ENCODE data around the gene GALNT17.

The GALNT17 gene

DNA sequence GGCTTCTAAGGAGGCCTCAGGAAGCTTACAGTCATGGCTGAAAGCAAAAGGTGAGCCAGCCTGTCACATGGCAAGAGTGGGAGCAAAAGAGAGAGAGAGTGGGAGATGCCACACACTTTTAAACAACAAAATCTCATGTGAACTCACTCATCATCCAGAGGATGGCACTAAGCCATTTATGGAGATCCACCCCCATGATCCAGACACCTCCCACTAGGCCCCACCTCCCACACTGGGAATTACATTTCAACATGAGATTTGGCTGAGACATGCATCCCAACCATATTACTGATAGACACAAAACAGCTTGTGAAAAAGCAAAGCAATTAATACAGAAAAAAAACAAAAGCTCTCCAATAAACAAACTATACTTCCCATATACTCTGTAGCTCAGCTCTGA lies 210.3 kb downstream of the GALNT17 start:
- no peak for DNase-seq (ENCODE audit: low spot score)

DNA sequence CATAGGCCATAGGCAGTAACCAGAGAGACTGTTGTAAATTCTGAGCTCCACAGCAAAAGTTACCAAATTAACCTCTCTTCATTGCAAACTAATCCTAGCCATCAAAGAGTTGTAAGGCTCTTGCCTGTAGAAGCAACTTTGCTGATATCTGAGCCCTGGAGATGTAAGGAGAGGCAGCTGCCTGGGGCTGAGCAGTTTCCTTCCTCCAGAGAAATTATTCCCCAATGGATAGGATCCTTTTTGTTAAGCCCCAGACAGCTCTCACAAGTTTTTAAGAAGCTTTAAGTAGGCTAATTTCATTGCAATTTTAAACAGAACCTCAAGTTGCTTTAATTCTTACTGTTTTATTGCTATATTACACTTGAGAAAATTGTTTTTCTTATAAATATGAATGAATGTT lies 211.1 kb downstream of the GALNT17 start:
- DNase-seq (ENCODE audit: low spot score) = no peak

DNA sequence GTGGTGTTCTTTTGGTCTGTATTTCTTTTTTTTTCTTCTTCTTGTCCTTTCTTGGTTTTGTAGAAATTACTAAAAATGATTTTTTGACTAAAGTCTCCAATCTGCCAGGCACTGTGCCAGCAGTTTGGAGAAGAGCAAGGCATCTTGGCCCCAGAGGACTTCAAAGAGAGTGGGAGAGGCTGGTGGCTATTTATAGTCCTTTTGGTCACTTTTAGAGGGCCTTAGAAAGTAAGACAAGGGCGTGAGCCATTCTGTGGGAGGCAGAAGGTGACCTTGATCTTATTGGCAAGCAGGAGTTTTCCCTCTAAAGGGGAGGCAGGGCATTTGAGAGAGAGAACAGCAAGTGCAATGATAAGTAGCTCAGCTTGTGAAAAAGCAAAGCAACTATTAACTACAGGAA lies 211.9 kb downstream of the GALNT17 start:
- no peak for DNase-seq (ENCODE audit: low spot score)

- DNase-seq (ENCODE audit: low spot score) = no peak
Measured at GRCh38 chr7:71345117-71345884, 213.4 kb downstream of the GALNT17 start.

- no peak for DNase-seq (ENCODE audit: low spot score)
Measured at GRCh38 chr7:71348821-71349681, 217.1 kb downstream of the GALNT17 start.

GRCh38 chr7:71349682-71350481 lies 217.9 kb downstream of the GALNT17 start:
- no peak for DNase-seq (ENCODE audit: low spot score)

DNA sequence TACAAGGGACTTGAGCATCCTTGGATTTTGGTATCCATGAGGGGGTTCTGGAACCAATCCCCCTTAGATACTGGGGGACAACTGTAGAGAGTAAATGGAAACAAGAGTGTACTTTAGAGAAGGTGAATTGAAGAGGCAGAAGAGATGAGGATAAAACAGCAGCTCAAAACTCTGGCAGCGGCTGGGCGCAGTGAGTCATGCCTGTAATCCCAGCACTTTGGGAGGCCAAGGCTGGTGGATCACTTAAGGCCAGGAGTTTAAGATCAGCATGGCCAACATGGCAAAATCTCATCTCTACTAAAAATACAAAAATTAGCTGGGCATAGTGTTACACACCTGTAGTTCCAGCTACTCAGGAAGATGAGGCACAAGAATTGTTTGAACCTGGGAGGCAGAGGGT lies 218.7 kb downstream of the GALNT17 start:
- no peak for DNase-seq (ENCODE audit: low spot score)

DNA sequence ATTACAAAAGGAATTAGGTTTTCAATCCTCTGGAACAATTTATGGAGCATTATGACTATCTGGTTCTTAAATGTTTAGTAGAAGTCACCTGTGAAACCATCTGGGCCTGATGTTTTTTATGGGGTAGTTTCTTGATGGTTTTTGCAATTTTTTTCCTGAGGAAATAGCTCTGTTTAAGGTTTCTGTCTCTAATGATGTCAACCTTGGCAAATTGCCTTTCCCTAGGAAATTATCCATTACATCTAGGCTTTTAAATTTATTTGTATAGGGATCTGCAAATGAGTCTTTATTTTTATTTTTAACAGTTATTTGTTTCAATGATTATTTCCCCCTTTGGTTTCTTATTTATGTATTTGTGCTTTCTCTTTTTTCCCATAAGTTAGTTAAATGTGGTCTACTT lies 222.8 kb downstream of the GALNT17 start:
- DNase-seq (ENCODE audit: low spot score) = no peak

DNA sequence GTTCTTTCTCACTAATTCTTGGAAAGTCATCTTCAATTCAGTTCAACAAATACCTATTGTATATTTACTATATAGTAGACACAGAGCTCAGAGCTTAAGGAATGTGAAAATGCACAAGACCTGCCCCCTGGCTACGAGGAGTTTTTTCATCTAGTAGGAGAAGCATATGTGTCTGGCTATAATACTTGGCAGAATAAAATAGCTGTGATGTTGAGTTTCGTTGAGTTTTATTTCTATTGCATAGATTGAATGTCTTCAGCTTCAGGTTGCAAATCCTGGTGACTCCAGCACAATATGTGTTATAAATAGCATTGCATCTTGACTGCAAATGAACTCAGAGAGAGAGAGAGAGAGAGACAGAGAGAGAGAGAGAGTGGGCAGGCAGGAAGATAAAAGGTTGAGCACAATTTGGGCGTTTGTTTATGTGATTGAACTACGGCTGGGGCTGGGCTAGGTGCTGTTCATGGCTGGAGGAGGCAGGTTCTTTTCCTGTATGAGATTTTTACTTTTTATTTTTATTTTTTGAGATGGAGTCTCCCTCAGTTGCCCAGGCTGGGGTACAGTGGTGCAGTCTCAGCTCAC lies 229.6 kb downstream of the GALNT17 start:
- DNase-seq (ENCODE audit: low spot score) = no peak

- DNase-seq (ENCODE audit: low spot score) = no peak
Measured at GRCh38 chr7:71362240-71362639, 230.3 kb downstream of the GALNT17 start.

- no peak for DNase-seq (ENCODE audit: low spot score)
Measured at GRCh38 chr7:71363223-71363622, 231.3 kb downstream of the GALNT17 start.

- no peak for DNase-seq (ENCODE audit: low spot score)
Measured at GRCh38 chr7:71363627-71364026, 231.7 kb downstream of the GALNT17 start.

- DNase-seq (ENCODE audit: low spot score) = no peak
Measured at GRCh38 chr7:71364551-71364950, 232.6 kb downstream of the GALNT17 start.

GRCh38 chr7:71372991-71373390 lies 241.0 kb downstream of the GALNT17 start:
- no peak for DNase-seq (ENCODE audit: low spot score)

DNA sequence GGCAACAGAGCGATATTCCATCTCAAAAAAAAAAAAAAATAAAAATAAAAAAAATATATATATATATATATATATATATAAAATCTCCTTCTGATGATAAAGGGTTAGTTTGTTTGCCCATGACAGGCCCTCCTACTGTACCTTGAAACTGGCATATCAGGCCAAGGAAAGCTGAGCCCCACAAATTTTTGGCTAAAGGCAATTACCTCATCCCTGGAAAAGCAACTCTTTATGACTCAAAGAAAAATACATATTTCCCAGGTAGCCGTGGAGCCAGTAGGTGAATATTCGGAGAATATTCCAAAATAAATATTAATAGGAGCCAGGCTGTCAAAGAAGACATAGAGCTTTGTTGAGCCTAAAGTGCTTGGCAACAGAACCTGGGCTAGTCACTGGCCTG lies 245.1 kb downstream of the GALNT17 start:
- no peak for DNase-seq (ENCODE audit: low spot score)

DNA sequence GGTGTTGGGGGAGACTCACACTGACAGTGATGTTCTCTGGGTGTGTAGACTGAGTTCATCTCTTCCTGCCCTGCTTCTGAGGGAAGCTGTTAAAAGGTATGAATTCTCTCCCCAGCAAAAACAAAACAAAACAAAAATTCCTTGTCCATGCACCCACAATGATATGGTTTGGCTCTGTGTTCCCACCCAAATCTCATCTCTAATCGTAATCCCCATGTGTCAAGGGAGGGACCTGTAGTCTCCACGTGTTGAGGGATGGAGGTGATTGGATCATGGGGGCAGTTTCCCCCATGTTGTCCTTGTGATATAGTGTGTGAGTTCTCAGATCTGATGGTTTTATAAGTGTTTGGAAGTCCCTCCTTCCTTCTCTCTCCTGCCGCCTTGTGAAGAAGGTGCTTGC lies 245.5 kb downstream of the GALNT17 start:
- no peak for DNase-seq (ENCODE audit: low spot score)

DNA sequence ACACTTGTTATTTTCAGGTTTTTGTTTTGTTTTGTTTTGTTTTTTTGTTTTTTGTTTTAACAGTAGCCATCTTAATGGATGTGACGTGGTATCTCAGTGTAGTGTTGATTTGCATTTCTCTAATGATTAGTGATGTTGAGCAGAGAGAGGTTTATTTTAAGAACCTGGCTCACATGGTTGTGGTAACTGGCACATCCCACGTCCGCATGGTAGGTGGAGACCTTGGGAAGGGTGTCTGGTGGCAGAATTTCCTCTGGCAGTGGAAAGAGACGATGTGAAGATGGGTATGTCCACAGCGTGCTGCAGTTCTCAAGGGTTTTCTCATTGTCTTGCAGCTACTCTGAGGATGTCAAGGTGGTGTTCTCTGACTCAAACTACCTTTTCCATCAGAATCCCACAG lies 252.2 kb downstream of the GALNT17 start:
- no peak for DNase-seq (ENCODE audit: low spot score)

- no peak for DNase-seq (ENCODE audit: low spot score)
Measured at GRCh38 chr7:71385330-71385729, 253.4 kb downstream of the GALNT17 start.

- no peak for DNase-seq (ENCODE audit: low spot score)
Measured at GRCh38 chr7:71386152-71386785, 254.3 kb downstream of the GALNT17 start.

DNA sequence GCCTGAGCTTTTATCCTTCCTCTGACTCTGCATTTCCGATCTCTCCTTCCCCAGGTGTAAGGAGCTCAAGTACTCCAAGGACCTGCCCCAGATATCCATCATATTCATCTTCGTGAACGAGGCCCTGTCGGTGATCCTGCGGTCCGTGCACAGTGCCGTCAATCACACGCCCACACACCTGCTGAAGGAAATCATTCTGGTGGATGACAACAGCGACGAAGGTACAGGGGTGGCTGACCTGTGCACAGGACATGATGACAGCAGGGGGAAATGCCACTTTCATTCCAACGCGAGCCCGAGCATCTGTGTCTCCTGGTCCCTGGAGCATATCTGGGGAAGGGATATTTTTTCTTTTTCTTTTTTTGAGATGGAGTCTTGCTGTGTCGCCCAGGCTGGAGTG lies 256.2 kb downstream of the GALNT17 start:
- no peak for DNase-seq (ENCODE audit: low spot score)

GRCh38 chr7:71389976-71390375 lies 258.0 kb downstream of the GALNT17 start:
- no peak for DNase-seq (ENCODE audit: low spot score)

- no peak for DNase-seq (ENCODE audit: low spot score)
Measured at GRCh38 chr7:71393661-71394060, 261.7 kb downstream of the GALNT17 start.
